ENCODE measurements around the gene SORCS3. TPM values are rescaled to one million over a fixed set of nuclear protein-coding genes. Genes with fewer than 3 reads are reported as not detected.
"Not testable (repeated sequence)": the region's sequence is repeated elsewhere in the genome, so short reads cannot be mapped to it uniquely, and the experiment has no call there.

SORCS3 gene
- polyA plus RNA-seq, 4 donors: 3.2 to 4.0 (median 3.7) TPM

GRCh38 chr10:104688251-104689042 is 47.4 kb downstream of the SORCS3 start:
- DNase-seq (ENCODE audit: low read depth in 4 of 4, low spot score in 3 of 4): no peak

DNA sequence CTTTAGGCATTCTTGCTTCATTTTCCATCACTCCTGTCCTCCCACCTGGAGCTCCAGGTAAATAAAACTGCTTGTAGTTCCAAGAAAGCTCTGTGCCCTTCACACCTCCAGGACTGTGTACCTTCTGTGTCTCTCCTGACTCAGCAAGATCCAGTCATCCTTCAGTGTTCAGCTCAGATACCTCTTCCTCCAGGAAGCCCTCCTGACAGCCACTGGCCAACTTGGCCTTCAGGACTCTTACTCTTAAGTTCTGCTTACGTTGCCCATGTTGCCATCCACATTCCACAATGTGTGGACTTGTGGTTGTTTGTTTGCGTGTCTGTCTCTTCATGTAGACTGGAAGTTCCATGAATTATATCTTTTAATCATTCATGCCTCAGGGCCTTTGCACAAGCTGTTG is 48.0 kb downstream of the SORCS3 start:
- no peak for DNase-seq (ENCODE audit: low read depth in 4 of 4, low spot score in 3 of 4)

DNA sequence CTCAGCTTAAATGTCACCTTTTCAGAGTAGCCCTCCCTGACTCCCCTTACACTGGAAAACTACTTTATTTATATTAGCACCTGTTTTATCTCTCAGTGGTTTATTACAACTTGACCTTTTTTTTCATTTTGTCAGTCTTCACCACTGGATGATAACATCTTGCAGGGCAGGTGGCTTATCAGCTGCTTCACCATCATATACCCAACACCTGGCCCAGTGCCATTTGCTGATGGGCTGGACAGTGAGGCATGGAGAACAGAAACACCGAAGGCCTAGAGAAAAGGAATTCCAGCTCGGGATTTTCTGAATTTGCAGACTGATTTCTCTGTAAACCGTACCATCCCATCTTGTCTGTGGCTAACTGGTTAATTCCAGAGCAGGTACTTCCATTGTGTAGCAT is 48.5 kb downstream of the SORCS3 start:
- DNase-seq (ENCODE audit: low read depth in 4 of 4, low spot score in 3 of 4): no peak

- DNase-seq (ENCODE audit: low read depth in 4 of 4, low spot score in 3 of 4): no peak
Observed at GRCh38 chr10:104690101-104690500, 49.0 kb downstream of the SORCS3 start.

- no peak for DNase-seq (ENCODE audit: low read depth in 4 of 4, low spot score in 3 of 4)
Observed at GRCh38 chr10:104690959-104691358, 49.9 kb downstream of the SORCS3 start.

GRCh38 chr10:104694074-104694473 is 53.0 kb downstream of the SORCS3 start:
- no peak for DNase-seq (ENCODE audit: low read depth in 4 of 4, low spot score in 3 of 4)

GRCh38 chr10:104703262-104703661 is 62.2 kb downstream of the SORCS3 start:
- DNase-seq (ENCODE audit: low read depth in 4 of 4, low spot score in 3 of 4): not testable (repeated sequence)

DNA sequence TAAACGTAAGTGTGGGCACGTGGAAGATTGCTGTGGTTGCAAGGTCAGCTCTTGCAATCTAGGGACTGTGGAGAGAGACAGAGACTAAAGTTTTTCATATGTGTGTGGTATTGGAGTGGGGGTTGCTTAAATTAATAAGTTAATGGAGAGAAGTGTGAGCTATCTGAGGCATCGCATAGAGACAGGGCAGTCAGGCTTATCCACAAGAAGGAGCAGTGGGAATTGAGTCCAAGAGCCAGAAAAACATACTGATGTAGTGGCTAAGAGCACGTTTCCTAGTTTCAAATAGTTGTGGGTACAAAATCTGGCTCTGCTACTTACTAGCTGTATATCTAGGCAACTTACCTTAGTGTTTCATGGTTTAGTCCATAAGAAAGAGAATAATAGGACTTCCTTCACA is 65.8 kb downstream of the SORCS3 start:
- no peak for DNase-seq (ENCODE audit: low read depth in 4 of 4, low spot score in 3 of 4)

- DNase-seq (ENCODE audit: low read depth in 4 of 4, low spot score in 3 of 4): no peak
Observed at GRCh38 chr10:104707602-104708459, 66.7 kb downstream of the SORCS3 start.

- no peak for DNase-seq (ENCODE audit: low read depth in 4 of 4, low spot score in 3 of 4)
Observed at GRCh38 chr10:104711302-104711721, 70.2 kb downstream of the SORCS3 start.

DNA sequence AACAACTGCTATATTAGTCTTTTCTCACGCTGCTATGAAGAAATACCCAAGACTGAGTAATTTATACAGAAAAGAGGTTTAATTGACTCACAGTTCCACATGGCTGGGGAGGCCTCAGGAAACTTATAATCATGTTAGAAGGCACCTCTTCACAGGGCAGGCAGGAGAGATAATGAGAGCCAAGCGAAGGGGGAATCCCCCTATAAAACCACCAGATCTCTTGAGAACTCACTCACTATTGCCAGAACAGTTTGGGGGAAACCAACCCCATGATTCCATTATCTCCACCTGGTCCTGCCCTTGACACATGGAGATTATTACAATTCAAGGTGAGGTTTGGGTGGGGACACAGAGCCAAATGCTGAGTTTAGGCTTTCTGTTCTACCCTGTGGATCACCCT is 89.5 kb downstream of the SORCS3 start:
- DNase-seq (ENCODE audit: low read depth in 4 of 4, low spot score in 3 of 4): not testable (repeated sequence)

DNA sequence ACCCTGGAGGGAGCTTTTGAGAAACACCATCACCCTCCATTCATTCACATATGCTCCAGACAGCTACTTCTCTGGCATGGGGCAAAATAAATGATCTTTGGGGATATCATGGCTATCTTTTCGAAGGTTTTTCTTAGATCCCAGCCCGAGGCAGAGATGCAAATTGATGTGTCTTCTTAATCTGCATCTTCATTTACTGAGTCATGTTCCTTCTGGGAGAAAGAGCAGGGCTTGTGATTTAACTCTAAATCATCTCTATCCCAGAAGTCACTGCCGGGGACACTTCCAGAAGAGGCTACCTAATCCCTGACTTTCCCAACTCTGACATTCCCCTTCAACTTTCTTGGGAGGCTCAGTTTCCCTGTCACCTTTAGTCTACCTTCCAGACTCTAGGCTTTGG is 90.1 kb downstream of the SORCS3 start:
- no peak for DNase-seq (ENCODE audit: low read depth in 4 of 4, low spot score in 3 of 4)

GRCh38 chr10:104732222-104732621 is 91.1 kb downstream of the SORCS3 start:
- DNase-seq (ENCODE audit: low read depth in 4 of 4, low spot score in 3 of 4): no peak

- no peak for DNase-seq (ENCODE audit: low read depth in 4 of 4, low spot score in 3 of 4)
Observed at GRCh38 chr10:104734433-104734832, 93.3 kb downstream of the SORCS3 start.

DNA sequence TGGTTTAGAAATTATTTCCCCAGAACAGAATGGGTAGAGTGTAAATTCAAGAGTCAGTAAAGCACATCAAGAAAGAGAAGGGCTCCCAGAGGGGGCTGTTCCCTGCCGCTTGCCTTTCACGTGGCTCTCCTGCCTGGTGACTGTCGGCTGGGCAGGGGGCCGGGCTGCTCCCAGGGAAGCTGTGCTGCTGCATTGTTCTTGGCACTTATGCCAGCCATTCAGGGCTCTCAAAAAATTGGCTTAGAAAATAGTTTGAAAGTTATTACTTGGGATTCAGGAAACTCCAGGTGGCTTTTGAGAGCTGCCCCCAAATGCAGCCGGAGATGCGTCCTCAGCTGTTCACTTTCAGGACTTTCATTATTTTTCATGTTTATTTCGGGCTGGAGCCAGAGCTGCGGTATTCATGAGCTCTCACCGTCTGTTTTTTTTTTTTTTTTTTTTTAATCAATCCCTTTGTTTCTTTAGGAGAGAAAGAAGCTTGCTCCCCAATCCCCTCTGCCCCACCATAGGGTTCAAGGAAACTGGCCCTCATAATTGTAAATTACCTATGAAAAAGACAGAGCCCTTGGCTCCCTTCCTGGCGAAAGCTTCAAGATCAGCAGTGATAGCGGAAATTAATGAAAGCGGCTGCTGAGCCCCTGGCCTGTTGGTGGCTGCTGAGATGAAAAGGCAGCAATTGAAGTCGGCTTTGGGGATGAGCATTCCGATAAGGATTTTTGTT is 94.1 kb downstream of the SORCS3 start:
- no peak for DNase-seq (ENCODE audit: low read depth in 4 of 4, low spot score in 3 of 4)

GRCh38 chr10:104735757-104736391 is 94.8 kb downstream of the SORCS3 start:
- no peak for DNase-seq (ENCODE audit: low read depth in 4 of 4, low spot score in 3 of 4)

DNA sequence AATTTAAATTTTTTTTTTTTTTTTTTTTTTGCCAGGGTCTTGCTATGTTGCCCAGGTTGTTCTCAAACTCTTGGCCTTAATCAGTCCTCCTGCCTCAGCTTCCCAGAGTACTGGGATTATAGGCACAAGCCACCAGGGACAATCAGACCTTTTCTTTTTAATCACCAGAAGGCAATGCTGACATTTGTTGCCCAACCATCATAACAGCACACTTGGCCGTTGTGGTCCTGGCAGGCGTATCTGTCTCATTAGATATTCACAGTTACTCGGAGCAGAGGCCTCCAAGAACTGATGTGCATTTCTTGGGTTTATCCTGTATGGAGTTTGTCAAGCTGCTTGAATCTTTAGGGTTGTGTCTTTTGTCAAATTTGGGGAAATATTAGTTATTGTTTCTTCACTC is 100.0 kb downstream of the SORCS3 start:
- DNase-seq (ENCODE audit: low read depth in 4 of 4, low spot score in 3 of 4): no peak

DNA sequence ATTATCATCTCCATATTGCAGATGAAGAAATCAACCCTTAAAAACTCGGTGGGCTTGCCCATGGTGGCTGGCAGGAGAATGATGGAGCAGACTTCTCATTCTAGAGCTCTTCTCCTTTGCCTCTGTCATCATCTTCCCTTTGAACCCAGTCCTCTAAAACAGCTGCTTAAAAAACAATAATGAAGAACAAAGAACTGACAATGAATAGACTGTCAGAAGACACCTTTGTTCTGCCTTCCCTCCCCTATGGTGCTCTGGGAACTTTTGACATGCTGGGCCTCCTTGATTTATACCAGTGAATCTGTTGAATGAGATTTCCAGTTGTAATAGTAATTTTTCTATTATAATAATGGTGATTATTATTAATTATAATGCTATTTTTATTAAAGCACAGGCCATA is 103.0 kb downstream of the SORCS3 start:
- DNase-seq (ENCODE audit: low read depth in 4 of 4, low spot score in 3 of 4): no peak

GRCh38 chr10:104750291-104750690 is 109.2 kb downstream of the SORCS3 start:
- DNase-seq (ENCODE audit: low read depth in 4 of 4, low spot score in 3 of 4): no peak

DNA sequence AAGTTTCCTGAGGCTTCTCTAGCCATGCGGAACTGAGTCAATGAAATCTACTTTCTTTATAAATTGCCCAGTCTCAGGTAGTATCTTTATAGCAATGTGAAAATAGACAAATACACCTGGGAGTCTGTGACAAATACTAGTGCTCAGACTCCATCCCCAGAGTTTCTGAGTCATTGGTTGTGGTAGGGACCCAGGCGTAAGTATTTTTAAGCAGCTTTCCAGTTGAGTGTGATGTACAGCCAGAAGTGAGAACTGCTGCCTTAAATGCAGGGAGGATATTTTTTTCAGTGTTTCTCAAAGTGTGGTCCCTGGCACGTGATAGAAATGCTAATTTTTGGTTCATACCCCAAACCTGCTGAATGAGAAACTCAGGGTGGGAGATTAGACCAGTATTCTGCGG is 121.7 kb downstream of the SORCS3 start:
- DNase-seq (ENCODE audit: low read depth in 4 of 4, low spot score in 3 of 4): no peak

DNA sequence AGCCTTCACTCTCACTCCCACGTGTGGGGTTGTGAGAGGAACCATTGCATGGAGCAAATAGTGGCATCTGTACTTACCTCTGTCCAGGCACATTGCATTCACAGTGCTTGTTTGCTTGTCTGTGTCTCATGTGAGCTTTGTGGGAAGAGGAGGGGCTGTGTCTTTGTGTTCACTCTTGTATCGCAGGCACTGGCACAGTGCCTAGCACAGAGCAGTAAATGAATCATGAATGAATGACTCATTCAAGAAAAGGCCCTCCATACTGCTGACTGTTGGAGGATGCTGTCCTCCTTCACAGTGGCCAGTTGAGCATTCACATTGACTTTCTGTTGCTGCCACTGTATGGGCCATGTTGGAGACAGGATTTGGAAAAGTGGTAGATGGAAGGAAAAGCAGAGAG is 125.3 kb downstream of the SORCS3 start:
- no peak for DNase-seq (ENCODE audit: low read depth in 4 of 4, low spot score in 3 of 4)
